GM12878 (cell line): Measurements from ENCODE around the gene TULP4. TPM values are rescaled to one million over a fixed set of nuclear protein-coding genes. Genes with fewer than 3 reads are reported as not detected.

Source experiments
- ATAC-seq: fragments of 200-7000 bp; cut with Tn5 transposase; 3 replicates; pipeline ENCODE4 v1.9.1; 2020; ENCODE audit warnings: mild to moderate bottlenecking, moderate library complexity
- BruUV-seq: library from RNA; stranded (reverse); fragments of 400-500 nt; replicated peaks from 2 replicates; lab custom pipeline; 2021; lab: Mats Ljungman, UMichigan
- CTCF ChIA-PET: fragments of 300-600 bp; sonication (Branson Sonifier 250); formaldehyde crosslinking; extraction: SDS; loops from one replicate; lab custom pipeline; 2021; ENCODE audit warnings: inconsistent platforms; lab: Yijun Ruan, JAX
- POLR2A ChIA-PET: fragments of 350-600 bp; formaldehyde crosslinking; extraction: SDS; loops from one replicate; lab custom pipeline; 2021; ENCODE audit warnings: inconsistent platforms; lab: Charles Lee
- RAD21 ChIA-PET: fragments of 300-600 bp; sonication (Branson Sonifier 250); formaldehyde crosslinking; loops from one replicate; lab custom pipeline; 2023; ENCODE audit warnings: antibody characterized with exemption; ENCODE audit not compliant: unreplicated experiment; lab: Charles Lee
- SMC1A ChIA-PET: fragments of 300-600 bp; sonication (Branson Sonifier 250); formaldehyde crosslinking; loops from one replicate; lab custom pipeline; 2023; ENCODE audit not compliant: unreplicated experiment, uncharacterized antibody; lab: Charles Lee
- DNase-seq: peaks from one replicate; pipeline ENCODE4 v3.0.0-alpha.2; 2011; ENCODE audit warnings: low read depth, low spot score
- FAIRE-seq: peaks from 3 replicates; lab custom pipeline; 2011; peaks lifted over from hg19 to GRCh38; lab: Jason Lieb, UNC
- H2AFZ ChIP-seq: 2 replicates; pipeline ENCODE4 v1.6.0; 2011; ENCODE audit warnings: low read depth, low read length, control low read depth; ENCODE audit not compliant: control insufficient read depth
- H3K27ac ChIP-seq: 2 replicates; pipeline ENCODE4 v1.5.1; 2011; ENCODE audit warnings: control low read depth; ENCODE audit not compliant: control insufficient read depth, insufficient read depth
- H3K27me3 ChIP-seq, 2 experiments: replicated peaks in 1 of 2; 2 replicates each; pipeline versions ENCODE4 v1.6.0 to v1.6.1; 2011; ENCODE audit warnings: low read length in 1 of 2; ENCODE audit not compliant: control insufficient read depth in 2 of 2, insufficient read depth in 2 of 2
- H3K36me3 ChIP-seq, 2 experiments: 2 replicates each; pipeline ENCODE4 v1.5.1; 2011; ENCODE audit warnings: low read length in 1 of 2; ENCODE audit not compliant: control insufficient read depth in 2 of 2, insufficient read depth in 2 of 2
- H3K4me1 ChIP-seq: 2 replicates; pipeline ENCODE4 v1.6.1; 2011; ENCODE audit warnings: mild to moderate bottlenecking, low read length, moderate library complexity, mixed read lengths; ENCODE audit not compliant: control insufficient read depth, insufficient read depth
- H3K4me2 ChIP-seq: 2 replicates; pipeline ENCODE4 v1.6.0; 2011; ENCODE audit warnings: control low read depth; ENCODE audit not compliant: control insufficient read depth, insufficient read depth
- H3K4me3 ChIP-seq: fragments of 200-600 bp; sonication (generic); 2 replicates; pipeline ENCODE4 v1.5.1; 2016
- H3K79me2 ChIP-seq: 2 replicates; pipeline ENCODE4 v1.6.0; 2011; ENCODE audit warnings: low read length; ENCODE audit not compliant: control insufficient read depth, insufficient read depth
- H3K9ac ChIP-seq: 2 replicates; pipeline ENCODE4 v1.8.0; 2011; ENCODE audit warnings: low read length, control low read depth, mixed read lengths; ENCODE audit not compliant: control insufficient read depth, insufficient read depth
- H3K9me3 ChIP-seq: replicated peaks from 3 replicates; pipeline ENCODE4 v1.5.1; 2011; ENCODE audit warnings: mild to moderate bottlenecking, low read length; ENCODE audit not compliant: control insufficient read depth, insufficient read depth
- H4K20me1 ChIP-seq: 2 replicates; pipeline ENCODE4 v1.6.0; 2011; ENCODE audit not compliant: control insufficient read depth, insufficient read depth
- ETV6 ChIP-seq, 2 experiments: fragments of 450-650 bp in 1 of 2; IDR thresholded peaks in 1 of 2; conservative IDR thresholded peaks in 1 of 2; 2 replicates each; pipeline ENCODE4 v1.6.1; 2014; ENCODE audit warnings: antibody characterized with exemption in 1 of 2, borderline replicate concordance in 1 of 2, low read depth in 1 of 2, mild to moderate bottlenecking in 1 of 2, moderate library complexity in 1 of 2
- HDGF ChIP-seq: fragments of 450-650 bp; IDR thresholded peaks from 2 replicates; pipeline ENCODE4 v1.6.1; 2016; ENCODE audit warnings: antibody characterized with exemption
- NR2F1 ChIP-seq: fragments of 450-650 bp; conservative IDR thresholded peaks from 2 replicates; pipeline ENCODE4 v1.6.1; 2017; ENCODE audit warnings: mild to moderate bottlenecking
- WGBS: methylation state at CpG from one replicate; pipeline ENCODE4 v1.1.6; 2016; ENCODE audit warnings: low lambda C conversion rate; ENCODE audit not compliant: insufficient replicate concordance, insufficient coverage; ENCODE audit errors: missing lambda C conversion rate; 5-methylcytosine and 5-hydroxymethylcytosine counted together
- in situ Hi-C: fragments of 300-500 bp; cut with MboI; formaldehyde crosslinking; loops from 9 replicates; pipeline ENCODE4 v1.14.3; 2018; ENCODE audit warnings: mixed read lengths
- intact Hi-C: fragments of 100-400 bp; cut with micrococcal nuclease; formaldehyde crosslinking; loops from one replicate; pipeline ENCODE4 v1.14.2; 2022; ENCODE audit not compliant: unreplicated experiment
- polyA plus RNA-seq, 11 experiments: library from polyadenylated mRNA; depleted of rRNA in 4 of 11; unstranded in 6 of 11; stranded (reverse) in 5 of 11; fragments of >200 nt; fragmentation: Nextera tagmentation in 4 of 11; fragmentation: Illumina TruSeq in 1 of 11; extraction: Ambion mirVana in 4 of 11; extraction: Trizol in 1 of 11; gene quantifications; 1 replicate in 1 of 11; 2 replicates in 10 of 11; pipeline versions ENCODE4 v1.2.1 to v1.2.3, GENCODE V29; 2011 to 2016; ENCODE audit warnings: inconsistent platforms in 2 of 11, missing spikeins in 2 of 11, low read depth in 1 of 11
- total RNA-seq, 4 experiments: library from RNA; depleted of rRNA in 3 of 4; stranded (reverse); fragments of >200 nt in 3 of 4; fragmentation: Illumina TruSeq in 1 of 4; extraction: Trizol in 1 of 4; gene quantifications; 2 replicates each; pipeline versions ENCODE4 v1.2.1 to v1.2.3, GENCODE V29; 2013 to 2021
- TF ChIP-seq, protein P1 (sequence below): fragments of 450-650 bp; IDR thresholded peaks from 2 replicates; pipeline ENCODE4 v1.6.1; 2017; ENCODE audit warnings: antibody characterized with exemption, mild to moderate bottlenecking, moderate library complexity
- TF ChIP-seq, protein P2 (sequence below): fragments of 450-650 bp; IDR thresholded peaks from 2 replicates; pipeline ENCODE4 v1.6.1; 2017; ENCODE audit warnings: borderline replicate concordance
- TF ChIP-seq, protein P3 (sequence below): fragments of 450-650 bp; IDR thresholded peaks from 2 replicates; pipeline ENCODE4 v1.6.1; 2016; ENCODE audit warnings: mild to moderate bottlenecking

TULP4 gene
- total and polyA plus RNA-seq, 10 of the 15 experiments (the other 5 are each of a cell fraction or from before 2014, with no cell fraction given), result 0.73 to 31.8 (median 14.0) TPM

DNA sequence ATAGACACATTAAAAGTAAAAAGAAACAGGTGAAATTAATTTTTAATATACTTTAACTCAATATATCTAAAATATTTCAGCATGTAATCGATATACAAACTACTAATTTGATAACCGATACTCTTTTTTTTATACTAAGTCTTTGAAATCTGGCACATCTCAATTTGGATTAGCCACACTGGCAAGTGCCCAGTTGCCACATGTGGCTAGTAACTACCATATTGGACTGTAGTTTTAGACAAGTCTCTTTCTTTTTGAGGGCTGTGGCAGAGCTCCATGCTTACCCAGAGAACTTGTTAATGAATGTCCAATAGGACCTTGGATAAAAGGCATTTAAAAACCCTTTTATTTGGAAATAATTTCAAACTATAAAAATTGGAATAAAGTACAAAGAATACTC, 17.8 kb downstream of the TULP4 start (continued):
- TF ChIP-seq, protein P1, sequence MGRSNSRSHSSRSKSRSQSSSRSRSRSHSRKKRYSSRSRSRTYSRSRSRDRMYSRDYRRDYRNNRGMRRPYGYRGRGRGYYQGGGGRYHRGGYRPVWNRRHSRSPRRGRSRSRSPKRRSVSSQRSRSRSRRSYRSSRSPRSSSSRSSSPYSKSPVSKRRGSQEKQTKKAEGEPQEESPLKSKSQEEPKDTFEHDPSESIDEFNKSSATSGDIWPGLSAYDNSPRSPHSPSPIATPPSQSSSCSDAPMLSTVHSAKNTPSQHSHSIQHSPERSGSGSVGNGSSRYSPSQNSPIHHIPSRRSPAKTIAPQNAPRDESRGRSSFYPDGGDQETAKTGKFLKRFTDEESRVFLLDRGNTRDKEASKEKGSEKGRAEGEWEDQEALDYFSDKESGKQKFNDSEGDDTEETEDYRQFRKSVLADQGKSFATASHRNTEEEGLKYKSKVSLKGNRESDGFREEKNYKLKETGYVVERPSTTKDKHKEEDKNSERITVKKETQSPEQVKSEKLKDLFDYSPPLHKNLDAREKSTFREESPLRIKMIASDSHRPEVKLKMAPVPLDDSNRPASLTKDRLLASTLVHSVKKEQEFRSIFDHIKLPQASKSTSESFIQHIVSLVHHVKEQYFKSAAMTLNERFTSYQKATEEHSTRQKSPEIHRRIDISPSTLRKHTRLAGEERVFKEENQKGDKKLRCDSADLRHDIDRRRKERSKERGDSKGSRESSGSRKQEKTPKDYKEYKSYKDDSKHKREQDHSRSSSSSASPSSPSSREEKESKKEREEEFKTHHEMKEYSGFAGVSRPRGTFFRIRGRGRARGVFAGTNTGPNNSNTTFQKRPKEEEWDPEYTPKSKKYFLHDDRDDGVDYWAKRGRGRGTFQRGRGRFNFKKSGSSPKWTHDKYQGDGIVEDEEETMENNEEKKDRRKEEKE, result no peak
- TF ChIP-seq HDGF, result no peak
- TF ChIP-seq, protein P2, sequence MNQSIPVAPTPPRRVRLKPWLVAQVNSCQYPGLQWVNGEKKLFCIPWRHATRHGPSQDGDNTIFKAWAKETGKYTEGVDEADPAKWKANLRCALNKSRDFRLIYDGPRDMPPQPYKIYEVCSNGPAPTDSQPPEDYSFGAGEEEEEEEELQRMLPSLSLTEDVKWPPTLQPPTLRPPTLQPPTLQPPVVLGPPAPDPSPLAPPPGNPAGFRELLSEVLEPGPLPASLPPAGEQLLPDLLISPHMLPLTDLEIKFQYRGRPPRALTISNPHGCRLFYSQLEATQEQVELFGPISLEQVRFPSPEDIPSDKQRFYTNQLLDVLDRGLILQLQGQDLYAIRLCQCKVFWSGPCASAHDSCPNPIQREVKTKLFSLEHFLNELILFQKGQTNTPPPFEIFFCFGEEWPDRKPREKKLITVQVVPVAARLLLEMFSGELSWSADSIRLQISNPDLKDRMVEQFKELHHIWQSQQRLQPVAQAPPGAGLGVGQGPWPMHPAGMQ, result no peak
- TF ChIP-seq, all 136 proteins: peak for 0

DNA sequence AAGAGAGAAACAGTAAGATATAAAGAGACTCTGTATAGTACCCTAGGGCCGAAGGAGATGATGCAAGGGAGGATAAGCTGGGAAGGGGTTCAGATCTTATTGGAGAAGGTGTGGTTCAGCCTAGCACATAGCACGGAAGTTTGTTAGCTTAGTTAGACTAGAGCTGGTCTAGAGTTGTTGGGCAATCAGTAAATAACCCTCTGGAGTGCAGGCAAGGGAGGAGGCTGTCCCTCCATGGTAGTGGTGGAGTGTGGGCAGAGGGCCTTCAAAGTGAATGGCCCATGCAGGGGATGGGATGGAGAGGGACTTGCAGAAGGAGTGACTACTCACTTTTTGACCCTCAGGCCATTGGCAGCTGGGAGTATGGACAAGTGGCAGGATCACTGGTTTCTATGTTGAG, 20.0 kb downstream of the TULP4 start:
- no peak for FAIRE-seq
- ChIA-PET POLR2A (no interaction called here), RAD21 (no interaction called here), SMC1A (interaction anchor here (1.2 to 2.6 kb wide), 2 partner anchors 11 to 13 kb away, joined by 3 to 9 read pairs; no protein-coding TSS in a partner anchor), CTCF (interaction anchor here (0.9 to 1.1 kb wide), 2 partner anchors 13 to 14 kb away, joined by 3 read pairs; no protein-coding TSS in a partner anchor)
- no peak overlapping the region for H3K9ac ChIP-seq
- in situ Hi-C loops, result no loop called here
- H4K20me1 ChIP-seq, result no peaks in the 10 kb centered on the region
- H3K9me3 ChIP-seq, result peaks cover 1% of the 10 kb centered on the region; the same call in 2 of the 3 replicates
- H3K4me1 ChIP-seq, result peaks cover 10% of the 10 kb centered on the region
- H3K36me3 ChIP-seq, result no peaks in the 10 kb centered on the region; a peak in 1 of 4 replicates
- BruUV-seq, result no TSS peak
- no peak for DNase-seq
- H3K27me3 ChIP-seq, result no peaks in the 10 kb centered on the region
- no peak overlapping the region for H3K4me2 ChIP-seq
- H3K4me3 ChIP-seq, result no peak overlapping the region
- H3K27ac ChIP-seq, result no peak overlapping the region
- H2AFZ ChIP-seq, result no peak overlapping the region
- no peak for ATAC-seq
- peaks cover 2% of the 10 kb centered on the region for H3K79me2 ChIP-seq
- intact Hi-C loops, result no loop called here
- 100% methylated on average over 2 of the region's 2 CpGs for WGBS
- TF ChIP-seq NR2F1 (no peak), ETV6 (conservative IDR thresholded peaks at IDR 0.05 in 1 of 2, IDR thresholded peaks at IDR 0.05 in 1 of 2; ENCODE audit: borderline replicate concordance in 1 of 2, low read depth in 1 of 2) (no peak), HDGF (no peak)
- TF ChIP-seq, protein P3, sequence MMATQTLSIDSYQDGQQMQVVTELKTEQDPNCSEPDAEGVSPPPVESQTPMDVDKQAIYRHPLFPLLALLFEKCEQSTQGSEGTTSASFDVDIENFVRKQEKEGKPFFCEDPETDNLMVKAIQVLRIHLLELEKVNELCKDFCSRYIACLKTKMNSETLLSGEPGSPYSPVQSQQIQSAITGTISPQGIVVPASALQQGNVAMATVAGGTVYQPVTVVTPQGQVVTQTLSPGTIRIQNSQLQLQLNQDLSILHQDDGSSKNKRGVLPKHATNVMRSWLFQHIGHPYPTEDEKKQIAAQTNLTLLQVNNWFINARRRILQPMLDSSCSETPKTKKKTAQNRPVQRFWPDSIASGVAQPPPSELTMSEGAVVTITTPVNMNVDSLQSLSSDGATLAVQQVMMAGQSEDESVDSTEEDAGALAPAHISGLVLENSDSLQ, result no peak
